Stomach (tissue), 4 donors: Measurements from ENCODE around the gene INO80.

ENCODE experiments used
- CTCF ChIP-seq, 7 experiments: fragments of 450-650 bp in 4 of 7; fragments of 200-600 bp in 3 of 7; sonication (generic) in 3 of 7; IDR thresholded peaks; one replicate each; pipeline ENCODE4 v1.5.1; 2016 to 2019; ENCODE audit warnings: antibody characterized with exemption in 7 of 7, control low read depth in 2 of 7, mild to moderate bottlenecking in 1 of 7
- EP300 ChIP-seq: sonication (generic); formaldehyde crosslinking; IDR thresholded peaks from one replicate; pipeline ENCODE4 v1.6.1; 2017; ENCODE audit warnings: antibody characterized with exemption
- POLR2A ChIP-seq, 4 donors: fragments of 450-650 bp; IDR thresholded peaks; one replicate each; pipeline ENCODE4 v1.6.1; 2016; ENCODE audit warnings: antibody characterized with exemption in 4 of 4, control low read depth in 2 of 4, mild to moderate bottlenecking in 1 of 4, moderate library complexity in 1 of 4
- POLR2AphosphoS5 ChIP-seq, 3 donors: sonication (generic); formaldehyde crosslinking; IDR thresholded peaks; one replicate each; pipeline ENCODE4 v1.6.1; 2016; ENCODE audit warnings: antibody characterized with exemption in 3 of 3

DNA sequence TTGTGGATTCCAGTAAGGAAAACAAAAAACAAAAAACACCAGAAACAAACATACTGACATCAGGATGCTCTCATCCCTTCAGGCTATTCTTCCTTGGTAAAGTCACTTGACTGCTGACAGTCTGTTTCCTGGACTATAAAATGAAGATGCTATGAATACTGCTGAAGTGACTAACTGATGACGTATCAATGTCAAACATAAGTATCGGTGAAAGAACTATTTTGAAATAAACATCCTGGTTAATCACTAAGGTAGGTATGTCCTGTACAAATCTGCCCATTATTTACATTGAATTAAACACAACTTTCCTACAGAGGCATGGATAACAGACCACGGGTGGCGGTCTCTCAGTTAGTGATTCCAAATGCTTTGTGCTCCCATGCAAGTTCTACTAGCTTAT, 116.9 kb downstream of the INO80 start:
- TF ChIP-seq EP300 (no peak), CTCF (IDR thresholded peaks at IDR 0.05) (no peak), POLR2AphosphoS5 (IDR thresholded peaks at IDR 0.05) (no peak), POLR2A (IDR thresholded peaks at IDR 0.05) (no peak)
